Testis (tissue), 3 donors: ENCODE results near the gene OCA2. TPM values are rescaled to one million over a fixed set of nuclear protein-coding genes. Genes with fewer than 3 reads are reported as not detected.
"Not testable (repeated sequence)": the region's sequence is repeated elsewhere in the genome, so short reads cannot be mapped to it uniquely, and the experiment has no call there.

Source experiments
- DNase-seq: peaks from one replicate; pipeline ENCODE4 v3.0.0-alpha.2; 2019
- H3K27ac ChIP-seq, 2 donors: fragments of 200-600 bp; sonication (generic); one replicate each; pipeline ENCODE4 v1.5.1; 2019
- H3K27me3 ChIP-seq: fragments of 200-600 bp; sonication (generic); one replicate; pipeline ENCODE4 v1.5.1; 2019
- H3K36me3 ChIP-seq: fragments of 200-600 bp; sonication (generic); one replicate; pipeline ENCODE4 v1.5.1; 2017; ENCODE audit warnings: low read depth; ENCODE audit errors: missing control alignments
- H3K4me1 ChIP-seq: fragments of 200-600 bp; sonication (generic); one replicate; pipeline ENCODE4 v1.5.1; 2019
- H3K4me3 ChIP-seq, 2 donors: fragments of 200-600 bp; sonication (generic); one replicate each; pipeline ENCODE4 v1.5.1; 2017 to 2019
- H3K9me3 ChIP-seq: fragments of 200-600 bp; sonication (generic); one replicate; pipeline ENCODE4 v1.5.1; 2017
- CTCF ChIP-seq, 3 experiments: fragments of 450-650 bp in 2 of 3; fragments of 200-600 bp in 1 of 3; sonication (generic) in 1 of 3; IDR thresholded peaks; one replicate each; pipeline ENCODE4 v1.5.1; 2016 to 2019; ENCODE audit warnings: antibody characterized with exemption in 3 of 3, mild to moderate bottlenecking in 2 of 3, moderate library complexity in 1 of 3
- POLR2A ChIP-seq: fragments of 450-650 bp; IDR thresholded peaks from one replicate; pipeline ENCODE4 v1.6.1; 2017; ENCODE audit warnings: antibody characterized with exemption, mild to moderate bottlenecking, moderate library complexity
- WGBS, 2 donors: methylation state at CpG; one replicate each; pipeline ENCODE4 v1.1.5; 2018; 5-methylcytosine and 5-hydroxymethylcytosine counted together
- intact Hi-C: fragments of 100-400 bp; cut with DNase I; formaldehyde crosslinking; loops from one replicate; pipeline ENCODE4 v1.15.1; 2023; ENCODE audit warnings: low total_unique reads
- polyA plus RNA-seq: library from polyadenylated mRNA; stranded (reverse); fragments of 350-450 nt; fragmentation: Illumina TruSeq; extraction: RNeasy Lipid Tissue Mini Kit (QIAGEN cat#74804); gene quantifications from one replicate; pipeline ENCODE4 v1.2.3, GENCODE V29; 2014; ENCODE audit warnings: low read depth, low replicate concordance; ENCODE audit not compliant: insufficient read depth
- total RNA-seq, 2 donors: library from RNA; depleted of rRNA; stranded (reverse); fragments of >200 nt; gene quantifications; one replicate each; pipeline ENCODE4 v1.2.3, GENCODE V29; 2016

OCA2 gene
- total and polyA plus RNA-seq, 3 donors from 2014 or later = 2.6 to 7.2 (median 4.5) TPM

- no peaks in the 10 kb centered on the region for H3K4me1 ChIP-seq
- H3K27me3 ChIP-seq = no peaks in the 10 kb centered on the region
- no peaks in the 10 kb centered on the region for H3K36me3 ChIP-seq
- intact Hi-C loops = no loop called here
- H3K9me3 ChIP-seq = no peaks in the 10 kb centered on the region
- 85 to 87% methylated on average over 10 of the region's 10 CpGs for WGBS, 2 donors
- H3K27ac ChIP-seq = no peak overlapping the region
- no peak for TF ChIP-seq CTCF (IDR thresholded peaks at IDR 0.05)
- TF ChIP-seq POLR2A = no peak
- DNase-seq = no peak
- H3K4me3 ChIP-seq = no peak overlapping the region
These were observed 25.7 kb upstream of the OCA2 start for GRCh38 chr15:28124841-28125240.

- Histone ChIP-seq H3K27me3 (no peaks in the 10 kb centered on the region), H3K9me3 (no peaks in the 10 kb centered on the region), H3K4me1 (no peaks in the 10 kb centered on the region), H3K36me3 (no peaks in the 10 kb centered on the region), H3K4me3 (no peak overlapping the region), H3K27ac (no peak overlapping the region)
- intact Hi-C loops = no loop called here
- peak; percentile 38 to 66 (median 54) for TF ChIP-seq CTCF (IDR thresholded peaks at IDR 0.05)
- TF ChIP-seq POLR2A = no peak
- WGBS, 2 donors = 41 to 50% methylated on average over 6 of the region's 6 CpGs
- DNase-seq = peak; percentile 87
These were observed 24.4 kb upstream of the OCA2 start for GRCh38 chr15:28123408-28124023.

GRCh38 chr15:28122038-28122949 is 23.2 kb upstream of the OCA2 start:
- H3K9me3 ChIP-seq = no peaks in the 10 kb centered on the region
- H3K4me1 ChIP-seq = no peaks in the 10 kb centered on the region
- no peak for DNase-seq
- H3K27ac ChIP-seq = no peak overlapping the region
- H3K4me3 ChIP-seq = no peak overlapping the region
- no peak for TF ChIP-seq POLR2A
- no peak for TF ChIP-seq CTCF (IDR thresholded peaks at IDR 0.05)
- H3K36me3 ChIP-seq = no peaks in the 10 kb centered on the region
- 90 to 95% methylated on average over 19 to 28 of the region's 28 CpGs for WGBS, 2 donors
- H3K27me3 ChIP-seq = no peaks in the 10 kb centered on the region
- intact Hi-C loops = no loop called here

- WGBS, 2 donors = 96 to 97% methylated on average over 5 to 16 of the region's 16 CpGs
- H3K4me1 ChIP-seq, intact Hi-C loops, H3K27me3 ChIP-seq, H3K27ac ChIP-seq, H3K9me3 ChIP-seq, DNase-seq, H3K4me3 ChIP-seq, H3K36me3 ChIP-seq: not testable (repeated sequence)
These were observed 22.5 kb upstream of the OCA2 start for GRCh38 chr15:28121577-28121976.

GRCh38 chr15:28120359-28120640 is 21.2 kb upstream of the OCA2 start:
- H3K27me3 ChIP-seq = no peaks in the 10 kb centered on the region
- H3K9me3 ChIP-seq = no peaks in the 10 kb centered on the region
- H3K4me3 ChIP-seq = no peak overlapping the region
- H3K4me1 ChIP-seq = no peaks in the 10 kb centered on the region
- no peak for DNase-seq
- intact Hi-C loops = no loop called here
- H3K36me3 ChIP-seq = no peaks in the 10 kb centered on the region
- TF ChIP-seq CTCF (IDR thresholded peaks at IDR 0.05) (no peak), POLR2A (no peak)
- WGBS, 2 donors = 83 to 91% methylated on average over 4 of the region's 4 CpGs
- no peak overlapping the region for H3K27ac ChIP-seq
